ENCODE data around the gene SULT1A2. TPM values are rescaled to one million over a fixed set of nuclear protein-coding genes. Genes with fewer than 3 reads are reported as not detected.

Gene SULT1A2
- polyA plus RNA-seq, 1 donor (not counting 4 experiments of a cell fraction or from before 2014, with no cell fraction given): not detected

- Histone ChIP-seq H3K4me3 (ENCODE audit: control insufficient read depth in 2 of 3, extremely low read depth in 1 of 3, insufficient read depth in 2 of 3, low read depth in 1 of 3, low read length in 3 of 3) (no peak overlapping the region), H3K4me1 (ENCODE audit: control insufficient read depth, extremely low read depth, insufficient read depth, low read length) (no peaks in the 10 kb centered on the region), H3K9me3 (ENCODE audit: control insufficient read depth, low read depth, low read length) (no peaks in the 10 kb centered on the region), H3K36me3 (ENCODE audit: control insufficient read depth in 2 of 2, extremely low read depth in 1 of 2, insufficient read depth in 2 of 2, low read length in 2 of 2) (no peaks in the 10 kb centered on the region), H3K9ac (ENCODE audit: control insufficient read depth, extremely low read depth, insufficient read depth, low read length) (no peak overlapping the region), H3K79me2 (ENCODE audit: control insufficient read depth, insufficient read depth, low read length) (peaks cover 2% of the 10 kb centered on the region), H3K27ac (ENCODE audit: control insufficient read depth, insufficient read depth, low read length) (no peak overlapping the region), H3K27me3 (ENCODE audit: control insufficient read depth, extremely low read depth, insufficient read depth, low read length) (no peaks in the 10 kb centered on the region), H2AFZ (ENCODE audit: control insufficient read depth, low read length) (no peak overlapping the region), H3K4me2 (ENCODE audit: control insufficient read depth, extremely low read depth, insufficient read depth, low read depth, low read length) (no peak overlapping the region), H4K20me1 (ENCODE audit: control insufficient read depth, extremely low read depth, insufficient read depth, low read length) (no peaks in the 10 kb centered on the region), H3K9me1 (ENCODE audit: control insufficient read depth, extremely low read depth, insufficient read depth, low read length) (no peaks in the 10 kb centered on the region)
- TF ChIP-seq EZH2 (IDR thresholded peaks at IDR 0.05; ENCODE audit: low read length): no peak
- TF ChIP-seq, protein P1, sequence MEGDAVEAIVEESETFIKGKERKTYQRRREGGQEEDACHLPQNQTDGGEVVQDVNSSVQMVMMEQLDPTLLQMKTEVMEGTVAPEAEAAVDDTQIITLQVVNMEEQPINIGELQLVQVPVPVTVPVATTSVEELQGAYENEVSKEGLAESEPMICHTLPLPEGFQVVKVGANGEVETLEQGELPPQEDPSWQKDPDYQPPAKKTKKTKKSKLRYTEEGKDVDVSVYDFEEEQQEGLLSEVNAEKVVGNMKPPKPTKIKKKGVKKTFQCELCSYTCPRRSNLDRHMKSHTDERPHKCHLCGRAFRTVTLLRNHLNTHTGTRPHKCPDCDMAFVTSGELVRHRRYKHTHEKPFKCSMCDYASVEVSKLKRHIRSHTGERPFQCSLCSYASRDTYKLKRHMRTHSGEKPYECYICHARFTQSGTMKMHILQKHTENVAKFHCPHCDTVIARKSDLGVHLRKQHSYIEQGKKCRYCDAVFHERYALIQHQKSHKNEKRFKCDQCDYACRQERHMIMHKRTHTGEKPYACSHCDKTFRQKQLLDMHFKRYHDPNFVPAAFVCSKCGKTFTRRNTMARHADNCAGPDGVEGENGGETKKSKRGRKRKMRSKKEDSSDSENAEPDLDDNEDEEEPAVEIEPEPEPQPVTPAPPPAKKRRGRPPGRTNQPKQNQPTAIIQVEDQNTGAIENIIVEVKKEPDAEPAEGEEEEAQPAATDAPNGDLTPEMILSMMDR (optimal IDR thresholded peaks at IDR 0.05 in 1 of 3, IDR thresholded peaks at IDR 0.05 in 1 of 3, conservative IDR thresholded peaks at IDR 0.05 in 1 of 3; ENCODE audit: extremely low read depth in 1 of 3, insufficient read depth in 2 of 3, low read length in 3 of 3): no peak
- FAIRE-seq (no peak), DNase-seq (ENCODE audit: low read depth, low spot score) (no peak)
- dilution Hi-C loops (cut with MboI; ENCODE audit: extremely low pct_ligation_motif_present, low sequenced_read_pairs): no loop called here
These were observed 23.9 kb downstream of the SULT1A2 start for GRCh38 chr16:28572696-28573510.

DNA sequence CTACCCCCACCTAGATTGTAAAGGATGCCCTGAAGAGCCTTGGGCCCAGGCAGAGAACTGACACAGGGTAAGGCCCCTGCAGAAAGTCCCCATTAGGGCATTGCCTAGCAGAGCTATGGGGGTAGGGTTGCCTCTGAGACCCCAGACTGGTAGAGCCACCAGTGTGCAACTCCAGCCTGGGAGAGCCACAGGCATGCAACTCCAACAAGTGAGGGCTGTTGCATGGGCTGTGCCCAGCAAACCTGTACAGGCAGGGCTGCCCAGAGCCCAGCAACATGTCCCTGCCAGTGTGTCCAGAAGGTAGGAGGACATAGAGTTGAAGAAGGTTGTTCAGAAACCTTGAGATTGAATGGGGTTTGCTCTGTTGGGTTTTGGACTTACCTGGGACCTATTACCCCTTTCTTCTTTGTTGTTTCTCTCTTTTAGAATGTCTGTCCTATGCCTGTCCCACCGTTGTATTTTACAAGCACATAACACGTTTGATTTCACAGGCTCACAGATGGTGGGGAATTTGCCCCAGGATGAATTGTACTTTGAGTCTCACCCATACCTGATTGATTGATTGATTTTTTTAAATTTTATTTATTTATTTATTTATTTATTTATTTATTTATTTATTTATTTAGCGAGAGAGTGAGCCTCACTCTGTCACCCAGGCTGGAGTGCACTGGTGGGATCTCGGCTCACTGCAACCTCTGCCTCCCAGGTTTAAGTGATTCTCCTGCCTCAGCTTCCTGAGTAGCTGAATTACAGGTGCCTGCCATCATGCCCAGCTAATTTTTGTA lies 26.7 kb downstream of the SULT1A2 start:
- FAIRE-seq: no peak
- dilution Hi-C loops (cut with MboI; ENCODE audit: extremely low pct_ligation_motif_present, low sequenced_read_pairs): no loop called here
- Histone ChIP-seq H3K4me1 (ENCODE audit: control insufficient read depth, extremely low read depth, insufficient read depth, low read length) (no peaks in the 10 kb centered on the region), H2AFZ (ENCODE audit: control insufficient read depth, low read length) (no peak overlapping the region), H3K9me3 (ENCODE audit: control insufficient read depth, low read depth, low read length) (peaks cover 4% of the 10 kb centered on the region), H3K36me3 (ENCODE audit: control insufficient read depth in 2 of 2, extremely low read depth in 1 of 2, insufficient read depth in 2 of 2, low read length in 2 of 2) (no peaks in the 10 kb centered on the region), H3K79me2 (ENCODE audit: control insufficient read depth, insufficient read depth, low read length) (peaks cover 3% of the 10 kb centered on the region), H3K27ac (ENCODE audit: control insufficient read depth, insufficient read depth, low read length) (no peak overlapping the region), H3K4me2 (ENCODE audit: control insufficient read depth, extremely low read depth, insufficient read depth, low read depth, low read length) (no peak overlapping the region), H3K27me3 (ENCODE audit: control insufficient read depth, extremely low read depth, insufficient read depth, low read length) (no peaks in the 10 kb centered on the region), H3K9ac (ENCODE audit: control insufficient read depth, extremely low read depth, insufficient read depth, low read length) (no peak overlapping the region), H3K9me1 (ENCODE audit: control insufficient read depth, extremely low read depth, insufficient read depth, low read length) (no peaks in the 10 kb centered on the region), H4K20me1 (ENCODE audit: control insufficient read depth, extremely low read depth, insufficient read depth, low read length) (no peaks in the 10 kb centered on the region), H3K4me3 (ENCODE audit: control insufficient read depth in 2 of 3, extremely low read depth in 1 of 3, insufficient read depth in 2 of 3, low read depth in 1 of 3, low read length in 3 of 3) (no peak overlapping the region)
- no peak for TF ChIP-seq EZH2 (IDR thresholded peaks at IDR 0.05; ENCODE audit: low read length)
- TF ChIP-seq, protein P1 (optimal IDR thresholded peaks at IDR 0.05 in 1 of 3, IDR thresholded peaks at IDR 0.05 in 1 of 3, conservative IDR thresholded peaks at IDR 0.05 in 1 of 3; ENCODE audit: extremely low read depth in 1 of 3, insufficient read depth in 2 of 3, low read length in 3 of 3): no peak
- DNase-seq (ENCODE audit: low read depth, low spot score): no peak

Data from keratinocyte (primary cell).